ENCODE measurements around the gene DDX4. TPM values are rescaled to one million over a fixed set of nuclear protein-coding genes. Genes with fewer than 3 reads are reported as not detected.
A peak's percentile ranks its signal among the peaks of the same experiment; 100 is the strongest.

The DDX4 gene
- total RNA-seq, 4 donors from 2014 or later: 0.27 to 0.33 TPM; not detected in 2

DNA sequence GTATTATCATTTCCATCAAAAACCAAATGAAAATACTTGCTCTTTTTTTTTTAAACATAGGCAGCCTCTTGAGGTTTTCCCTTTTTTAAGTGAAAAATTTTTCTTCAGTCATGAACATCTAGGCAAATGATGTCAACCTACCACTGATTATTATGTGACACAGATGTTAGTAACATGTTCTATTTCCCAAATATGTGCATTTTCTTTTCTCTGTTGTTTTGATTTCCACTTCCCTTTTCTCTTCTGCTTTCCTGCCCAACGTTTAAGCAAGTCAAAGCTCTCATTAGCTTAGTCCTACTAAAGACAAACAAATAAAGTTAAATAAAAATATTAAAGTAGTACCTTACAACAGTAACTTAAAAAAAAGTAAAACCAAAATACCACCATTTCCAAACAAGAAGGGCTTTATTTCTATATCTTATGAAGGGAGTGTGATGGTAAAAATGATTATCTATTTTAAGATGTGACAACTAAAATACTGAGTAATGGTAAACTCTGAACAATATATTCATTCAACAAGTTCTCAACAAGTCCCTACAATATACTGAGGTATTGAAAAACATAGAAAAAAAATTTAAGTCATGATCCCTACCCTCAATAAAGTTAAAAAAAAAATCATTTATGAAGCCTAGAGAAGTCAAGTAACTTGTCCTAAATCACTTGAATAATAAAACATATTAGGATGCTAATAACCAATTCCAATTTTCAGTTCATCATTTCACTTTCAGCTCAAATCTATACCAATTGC, 35.1 kb upstream of the DDX4 start:
- 46 to 54% methylated on average over 1 of the region's 1 CpG for WGBS, 2 donors
- Histone ChIP-seq H3K27me3 (no peaks in the 10 kb centered on the region), H3K4me1 (no peaks in the 10 kb centered on the region), H3K27ac (no peak overlapping the region), H3K9me3 (no peaks in the 10 kb centered on the region), H3K36me3 (no peaks in the 10 kb centered on the region), H3K4me3 (replicated peaks in 1 of 3) (no peak overlapping the region)
- DNase-seq: no peak
- intact Hi-C loops (cut with DNase I): no loop called here
- TF ChIP-seq POLR2A (IDR thresholded peaks at IDR 0.05): no peak
- TF ChIP-seq, protein P1, sequence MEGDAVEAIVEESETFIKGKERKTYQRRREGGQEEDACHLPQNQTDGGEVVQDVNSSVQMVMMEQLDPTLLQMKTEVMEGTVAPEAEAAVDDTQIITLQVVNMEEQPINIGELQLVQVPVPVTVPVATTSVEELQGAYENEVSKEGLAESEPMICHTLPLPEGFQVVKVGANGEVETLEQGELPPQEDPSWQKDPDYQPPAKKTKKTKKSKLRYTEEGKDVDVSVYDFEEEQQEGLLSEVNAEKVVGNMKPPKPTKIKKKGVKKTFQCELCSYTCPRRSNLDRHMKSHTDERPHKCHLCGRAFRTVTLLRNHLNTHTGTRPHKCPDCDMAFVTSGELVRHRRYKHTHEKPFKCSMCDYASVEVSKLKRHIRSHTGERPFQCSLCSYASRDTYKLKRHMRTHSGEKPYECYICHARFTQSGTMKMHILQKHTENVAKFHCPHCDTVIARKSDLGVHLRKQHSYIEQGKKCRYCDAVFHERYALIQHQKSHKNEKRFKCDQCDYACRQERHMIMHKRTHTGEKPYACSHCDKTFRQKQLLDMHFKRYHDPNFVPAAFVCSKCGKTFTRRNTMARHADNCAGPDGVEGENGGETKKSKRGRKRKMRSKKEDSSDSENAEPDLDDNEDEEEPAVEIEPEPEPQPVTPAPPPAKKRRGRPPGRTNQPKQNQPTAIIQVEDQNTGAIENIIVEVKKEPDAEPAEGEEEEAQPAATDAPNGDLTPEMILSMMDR (IDR thresholded peaks at IDR 0.05): no peak

DNA sequence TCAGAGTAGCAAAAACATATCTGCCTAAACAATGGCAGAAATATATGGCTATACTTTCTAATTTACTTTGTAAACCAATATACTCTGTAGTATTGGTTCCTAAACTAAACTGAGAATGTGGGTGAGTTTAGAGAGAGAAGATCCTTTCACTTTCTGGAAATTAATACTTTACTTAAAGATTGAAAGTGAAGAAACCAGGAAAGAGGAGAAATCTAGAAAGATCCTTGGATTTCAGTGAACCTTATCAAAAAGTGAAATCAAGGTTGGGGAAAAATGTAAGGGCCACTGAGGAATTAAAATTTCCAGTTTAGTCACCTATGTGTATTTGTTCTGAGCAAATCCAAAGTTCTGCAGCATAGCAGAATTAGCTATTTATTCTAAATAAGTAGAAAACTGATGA, 31.6 kb upstream of the DDX4 start:
- Histone ChIP-seq H3K9me3 (no peaks in the 10 kb centered on the region), H3K27ac (no peak overlapping the region), H3K36me3 (no peaks in the 10 kb centered on the region), H3K4me3 (replicated peaks in 1 of 3) (no peak overlapping the region), H3K27me3 (no peaks in the 10 kb centered on the region), H3K4me1 (peaks cover 2 to 5% of the 10 kb centered on the region in 2 donors)
- intact Hi-C loops (cut with DNase I): no loop called here
- TF ChIP-seq POLR2A (IDR thresholded peaks at IDR 0.05): no peak
- TF ChIP-seq, protein P1 (IDR thresholded peaks at IDR 0.05): no peak
- no peak for DNase-seq

DNA sequence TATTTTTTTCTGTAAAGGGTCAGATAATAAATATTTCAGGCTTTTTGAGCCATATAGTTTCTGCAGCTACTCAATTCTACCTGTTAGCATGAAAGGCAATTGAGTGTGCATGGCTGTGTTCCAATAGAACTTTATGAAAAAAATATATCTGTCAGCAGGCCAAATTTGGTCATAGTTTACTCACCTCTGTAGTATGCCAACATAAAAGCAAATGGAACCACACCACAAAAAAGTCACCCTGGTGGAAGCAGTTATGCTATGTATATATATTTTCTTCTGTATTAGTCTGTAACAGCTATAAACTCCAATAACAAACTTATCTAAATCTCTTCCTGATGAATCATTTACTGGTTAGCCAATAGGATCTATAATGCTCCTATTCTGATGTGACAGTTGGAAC, 29.1 kb upstream of the DDX4 start:
- H3K27ac ChIP-seq: no peak overlapping the region
- no peaks in the 10 kb centered on the region for H3K9me3 ChIP-seq
- DNase-seq: no peak
- intact Hi-C loops (cut with DNase I): no loop called here
- no peaks in the 10 kb centered on the region for H3K27me3 ChIP-seq
- no peak overlapping the region for H3K4me3 ChIP-seq (replicated peaks in 1 of 3)
- no peak for TF ChIP-seq POLR2A (IDR thresholded peaks at IDR 0.05)
- TF ChIP-seq, protein P1 (IDR thresholded peaks at IDR 0.05): no peak
- no peaks in the 10 kb centered on the region for H3K36me3 ChIP-seq
- peaks cover 5 to 7% of the 10 kb centered on the region in 2 donors for H3K4me1 ChIP-seq

DNA sequence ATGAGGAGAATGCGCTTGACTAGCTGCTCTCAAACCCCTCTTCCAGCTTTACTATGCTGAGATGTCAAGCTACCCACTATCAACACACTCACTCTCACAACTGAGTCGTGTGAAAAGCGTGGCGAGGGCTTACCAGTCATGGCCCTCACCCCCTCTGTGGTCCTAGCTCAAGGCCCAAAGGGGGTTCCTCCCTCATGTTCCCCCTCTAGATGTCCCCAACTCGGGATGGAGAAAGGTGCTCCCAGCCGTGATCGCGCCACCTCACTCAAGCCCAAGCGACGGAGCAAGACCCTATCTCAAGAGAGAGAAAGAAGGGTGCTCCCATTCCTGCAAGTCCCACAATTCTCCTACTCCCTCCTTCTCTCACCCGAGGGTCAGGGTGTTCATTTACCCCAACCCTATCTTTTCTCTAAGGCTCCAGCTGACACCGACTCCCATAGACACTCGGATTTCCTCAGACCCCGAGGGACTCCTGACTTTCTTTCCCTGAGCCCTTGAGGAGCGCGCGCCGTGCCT, 26.3 kb upstream of the DDX4 start:
- peak overlapping the region; percentile 23 to 87 (median 48) for H3K4me3 ChIP-seq (replicated peaks in 1 of 3)
- WGBS, 2 donors: 6 to 9% methylated on average over 18 of the region's 18 CpGs
- intact Hi-C loops (cut with DNase I): no loop called here
- no peaks in the 10 kb centered on the region for H3K9me3 ChIP-seq
- H3K27me3 ChIP-seq: no peaks in the 10 kb centered on the region
- H3K36me3 ChIP-seq: no peaks in the 10 kb centered on the region
- peaks cover 5 to 7% of the 10 kb centered on the region in 2 donors for H3K4me1 ChIP-seq
- TF ChIP-seq, protein P1 (IDR thresholded peaks at IDR 0.05): no peak
- no peak for TF ChIP-seq POLR2A (IDR thresholded peaks at IDR 0.05)
- H3K27ac ChIP-seq: peak overlapping the region in 2 of 3 donors; percentile 39 to 54
- DNase-seq: peak in 1 of 2 donors; percentile 6

Measured in thyroid gland (tissue), 4 donors.